ENCODE data around the gene NRIP1. TPM values are rescaled to one million over a fixed set of nuclear protein-coding genes. Genes with fewer than 3 reads are reported as not detected.

NRIP1 gene
- total and polyA plus RNA-seq, 9 of the 15 experiments (the other 6 are each of a cell fraction or from before 2014, with no cell fraction given) = 4.3 to 42.8 (median 19.6) TPM

DNA sequence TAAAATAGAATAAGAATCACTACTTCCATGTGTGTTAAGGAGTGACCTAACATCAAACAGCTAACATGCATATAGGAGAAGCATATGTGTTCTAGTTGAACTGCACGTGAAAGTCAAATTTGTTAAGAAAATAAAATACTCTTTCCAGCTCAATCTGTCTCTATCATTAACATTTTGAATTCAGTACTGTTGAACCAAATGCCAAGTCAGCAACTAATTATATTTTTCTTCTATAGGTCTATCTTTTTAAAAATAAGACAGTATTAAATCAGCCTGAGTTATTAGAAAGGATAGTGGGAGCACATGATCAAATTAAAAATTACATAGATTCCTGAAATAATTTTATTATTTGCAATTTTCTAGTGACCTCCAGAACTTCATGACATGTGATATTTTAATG, 141.8 kb downstream of the NRIP1 start:
- POLR2A ChIA-PET = no interaction called here
- in situ Hi-C loops (cut with MboI) = no loop called here
- Histone ChIP-seq H3K9ac (ENCODE audit: insufficient read depth in 1 of 2, low read depth in 2 of 2, low read length in 2 of 2) (no peak overlapping the region), H3K4me3 (no peak overlapping the region), H4K20me1 (replicated peaks; ENCODE audit: control insufficient read depth, insufficient read depth, low read length) (no peaks in the 10 kb centered on the region), H3K79me2 (ENCODE audit: control insufficient read depth, insufficient read depth, low read length) (no peaks in the 10 kb centered on the region), H3K4me2 (ENCODE audit: insufficient read depth, low read length) (no peak overlapping the region), H2AFZ (ENCODE audit: low read depth, low read length) (no peak overlapping the region), H3K27me3 (ENCODE audit: control insufficient read depth in 2 of 2, insufficient read depth in 2 of 2, low read length in 2 of 2) (no peaks in the 10 kb centered on the region), H3K9me1 (ENCODE audit: control insufficient read depth, insufficient read depth, low read length) (no peaks in the 10 kb centered on the region), H3K4me1 (replicated peaks in 1 of 2; ENCODE audit: control insufficient read depth in 2 of 2, insufficient read depth in 2 of 2, low read length in 2 of 2) (no peaks in the 10 kb centered on the region; a peak in 1 of 5 replicates), H3K27ac (ENCODE audit: extremely low read depth, low read depth, low read length) (no peak overlapping the region), H3K9me3 (replicated peaks; ENCODE audit: control insufficient read depth, insufficient read depth, low read depth, low read length) (no peaks in the 10 kb centered on the region), H3K36me3 (ENCODE audit: control insufficient read depth, insufficient read depth, low read length) (no peaks in the 10 kb centered on the region)
- no peak for DNase-seq (ENCODE audit: extremely low read depth in 1 of 4, low spot score in 3 of 4)
- no peak for FAIRE-seq
- WGBS (ENCODE audit: insufficient coverage, low coverage, missing lambda C conversion rate) = 7% methylated on average over 1 of the region's 1 CpG
- TF ChIP-seq THRAP3 (IDR thresholded peaks at IDR 0.05; ENCODE audit: borderline replicate concordance) (no peak), ZNF407 (IDR thresholded peaks at IDR 0.05; ENCODE audit: low read depth) (no peak), ARID1B (IDR thresholded peaks at IDR 0.05) (no peak), NRF1 (conservative IDR thresholded peaks at IDR 0.05 in 1 of 2, IDR thresholded peaks at IDR 0.05 in 1 of 2) (no peak), NFRKB (IDR thresholded peaks at IDR 0.05; ENCODE audit: low read depth) (no peak), CCNT2 (IDR thresholded peaks at IDR 0.05; ENCODE audit: borderline replicate concordance, extremely low read depth, insufficient read length, low read depth, low read length) (no peak), SIX5 (IDR thresholded peaks at IDR 0.05; ENCODE audit: borderline replicate concordance in 1 of 2, insufficient read depth in 1 of 2, low read depth in 1 of 2, low read length in 2 of 2) (no peak), RFX1 (IDR thresholded peaks at IDR 0.05) (no peak), SRSF1 (IDR thresholded peaks at IDR 0.05; ENCODE audit: low read depth, low read length) (no peak), MAFG (tag; conservative IDR thresholded peaks at IDR 0.05) (peak; percentile 41; the same call in 1 of the 2 replicates), MAFF (IDR thresholded peaks at IDR 0.05; ENCODE audit: low read length) (peak; percentile 58; the same call in 1 of the 2 replicates), TAL1 (IDR thresholded peaks at IDR 0.05) (no peak), MAFK (IDR thresholded peaks at IDR 0.05; ENCODE audit: low read length) (peak; percentile 29; the same call in 1 of the 2 replicates), ZNF316 (IDR thresholded peaks at IDR 0.05) (peak; percentile 75), TEAD1 (CRISPR knock-in tag; IDR thresholded peaks at IDR 0.05) (no peak)
- ATAC-seq = no peak
- intact Hi-C loops (cut with micrococcal nuclease) = no loop called here
- BruUV-seq (replicated peaks) = no TSS peak
- CTCF ChIA-PET (ENCODE audit: low intra/inter-chr PET ratio) = no interaction called here

All from K562 (cell line).